Left kidney (tissue), 8 donors: ENCODE measurements around the gene SAT2. TPM values are rescaled to one million over a fixed set of nuclear protein-coding genes. Genes with fewer than 3 reads are reported as not detected.

Experiments
- DNase-seq: peaks from one replicate; pipeline ENCODE4 v3.0.0-alpha.2; 2013
- long read RNA-seq, 8 donors: transcript quantifications; one replicate each; lab custom pipeline, GENCODE V29; 2026
- polyA plus RNA-seq: library from polyadenylated mRNA; unstranded; fragments of 120-200 nt; gene quantifications from one replicate; pipeline ENCODE4 v1.2.1, GENCODE V29; 2013; ENCODE audit not compliant: insufficient read length

The SAT2 gene
- polyA plus RNA-seq, result 136 TPM
- long read RNA-seq, donor 1, transcript SAT2-202 (6 exons, 974 nt), result major isoform, 32 of 89 reads
- long read RNA-seq, donor 1, transcript SAT2-214 (1 exons, 1,563 nt), result minor isoform, 19 of 89 reads
- long read RNA-seq, donor 1, transcript SAT2-204 (2 exons, 765 nt), result minor isoform, 7 of 89 reads
- long read RNA-seq, donor 1, transcript SAT2-201 (6 exons, 946 nt), result minor isoform, 17 of 89 reads
- long read RNA-seq, donor 1, partial matches to known transcripts, result 0 of 89 reads
- long read RNA-seq, donor 1, other reads (novel, unspliced or antisense), result 0 of 89 reads
- long read RNA-seq, donor 2, transcript SAT2-214 (1 exons, 1,563 nt), result minor isoform, 9 of 73 reads
- long read RNA-seq, donor 2, transcript SAT2-213 (5 exons, 582 nt), result major isoform, 19 of 73 reads
- long read RNA-seq, donor 2, transcript SAT2-208 (5 exons, 640 nt), result minor isoform, 14 of 73 reads
- long read RNA-seq, donor 2, transcript SAT2-202 (6 exons, 974 nt), result minor isoform, 18 of 73 reads
- long read RNA-seq, donor 2, partial matches to known transcripts, result 0 of 73 reads
- long read RNA-seq, donor 2, other reads (novel, unspliced or antisense), result 0 of 73 reads
- long read RNA-seq, donor 3, transcript SAT2-204 (2 exons, 765 nt), result minor isoform, 6 of 60 reads
- long read RNA-seq, donor 3, transcript SAT2-202 (6 exons, 974 nt), result major isoform, 17 of 60 reads
- long read RNA-seq, donor 3, transcript SAT2-214 (1 exons, 1,563 nt), result minor isoform, 15 of 60 reads
- long read RNA-seq, donor 3, transcript SAT2-201 (6 exons, 946 nt), result minor isoform, 9 of 60 reads
- long read RNA-seq, donor 3, partial matches to known transcripts, result 0 of 60 reads
- long read RNA-seq, donor 3, other reads (novel, unspliced or antisense), result 0 of 60 reads
- long read RNA-seq, donor 4, transcript SAT2-214 (1 exons, 1,563 nt), result major isoform, 7 of 16 reads
- long read RNA-seq, donor 4, partial matches to known transcripts, result 0 of 16 reads
- long read RNA-seq, donor 4, other reads (novel, unspliced or antisense), result 0 of 16 reads
- long read RNA-seq, donor 5, transcript SAT2-202 (6 exons, 974 nt), result major isoform, 55 of 166 reads
- long read RNA-seq, donor 5, transcript SAT2-213 (5 exons, 582 nt), result minor isoform, 16 of 166 reads
- long read RNA-seq, donor 5, transcript SAT2-214 (1 exons, 1,563 nt), result minor isoform, 36 of 166 reads
- long read RNA-seq, donor 5, transcript SAT2-201 (6 exons, 946 nt), result minor isoform, 44 of 166 reads
- long read RNA-seq, donor 5, partial matches to known transcripts, result 0 of 166 reads
- long read RNA-seq, donor 5, other reads (novel, unspliced or antisense), result 0 of 166 reads
- long read RNA-seq, donor 6, transcript SAT2-213 (5 exons, 582 nt), result minor isoform, 15 of 98 reads
- long read RNA-seq, donor 6, transcript SAT2-214 (1 exons, 1,563 nt), result minor isoform, 22 of 98 reads
- long read RNA-seq, donor 6, transcript SAT2-201 (6 exons, 946 nt), result minor isoform, 20 of 98 reads
- long read RNA-seq, donor 6, transcript SAT2-202 (6 exons, 974 nt), result major isoform, 24 of 98 reads
- long read RNA-seq, donor 6, partial matches to known transcripts, result 0 of 98 reads
- long read RNA-seq, donor 6, other reads (novel, unspliced or antisense), result 0 of 98 reads
- long read RNA-seq, donor 7, transcript SAT2-214 (1 exons, 1,563 nt), result minor isoform, 26 of 115 reads
- long read RNA-seq, donor 7, transcript SAT2-201 (6 exons, 946 nt), result minor isoform, 17 of 115 reads
- long read RNA-seq, donor 7, transcript SAT2-202 (6 exons, 974 nt), result major isoform, 27 of 115 reads
- long read RNA-seq, donor 7, transcript SAT2-213 (5 exons, 582 nt), result minor isoform, 18 of 115 reads
- long read RNA-seq, donor 7, partial matches to known transcripts, result 5 of 115 reads
- long read RNA-seq, donor 7, other reads (novel, unspliced or antisense), result 0 of 115 reads
- long read RNA-seq, donor 8, transcript SAT2-213 (5 exons, 582 nt), result minor isoform, 5 of 34 reads
- long read RNA-seq, donor 8, transcript SAT2-201 (6 exons, 946 nt), result minor isoform, 10 of 34 reads
- long read RNA-seq, donor 8, transcript SAT2-214 (1 exons, 1,563 nt), result major isoform, 12 of 34 reads
- long read RNA-seq, donor 8, partial matches to known transcripts, result 0 of 34 reads
- long read RNA-seq, donor 8, other reads (novel, unspliced or antisense), result 0 of 34 reads

- peak; percentile 96 for DNase-seq
These were observed at the start of gene SAT2 for GRCh38 chr17:7627250-7628121. TSS of gene SAT2 (minus strand) at chr17:7627821. CDS start at chr17:7627635, 186 bp downstream.

DNA sequence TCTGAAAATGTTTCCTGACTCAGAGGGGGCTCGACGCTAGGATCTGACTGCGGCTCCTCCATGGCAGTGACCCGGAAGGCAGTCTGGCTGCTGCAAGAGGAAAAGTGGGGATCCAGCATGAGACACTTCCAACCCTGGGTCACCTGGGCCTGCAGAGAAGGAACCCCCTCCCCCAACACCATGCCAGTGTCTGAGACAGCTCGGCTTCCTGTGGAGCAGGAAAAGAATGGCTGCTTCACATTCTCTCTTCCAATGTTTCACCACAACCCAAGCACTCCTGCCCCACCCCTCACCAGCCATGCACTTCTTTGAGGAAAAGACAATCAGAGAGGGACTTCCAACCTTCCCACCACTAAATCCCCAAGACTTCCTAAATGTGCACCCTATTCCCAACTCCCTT lies 48.9 kb upstream of the SAT2 start:
- no peak for DNase-seq

- DNase-seq, result no peak
These were observed 47.3 kb upstream of the SAT2 start for GRCh38 chr17:7674934-7675333.

- DNase-seq, result no peak
These were observed 45.6 kb upstream of the SAT2 start for GRCh38 chr17:7673239-7673638.

DNA sequence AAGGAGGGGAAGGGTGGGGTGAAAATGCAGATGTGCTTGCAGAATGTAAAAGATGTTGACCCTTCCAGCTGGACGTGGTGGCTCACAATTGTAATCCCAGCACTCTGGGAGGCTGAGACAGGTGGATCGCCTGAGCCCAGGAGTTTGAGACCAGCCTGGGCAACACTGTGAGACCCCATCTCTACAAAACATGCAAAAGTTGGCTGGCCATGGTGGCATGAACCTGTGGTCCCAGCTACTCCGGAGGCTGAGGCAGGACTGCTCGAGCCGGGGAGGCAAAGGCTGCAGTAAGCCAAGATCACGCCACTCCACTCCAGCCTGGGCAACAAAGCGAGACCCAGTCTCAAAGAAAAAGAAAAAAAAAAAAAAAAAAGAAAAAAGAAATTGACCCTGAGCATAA lies 40.9 kb upstream of the SAT2 start:
- no peak for DNase-seq

DNA sequence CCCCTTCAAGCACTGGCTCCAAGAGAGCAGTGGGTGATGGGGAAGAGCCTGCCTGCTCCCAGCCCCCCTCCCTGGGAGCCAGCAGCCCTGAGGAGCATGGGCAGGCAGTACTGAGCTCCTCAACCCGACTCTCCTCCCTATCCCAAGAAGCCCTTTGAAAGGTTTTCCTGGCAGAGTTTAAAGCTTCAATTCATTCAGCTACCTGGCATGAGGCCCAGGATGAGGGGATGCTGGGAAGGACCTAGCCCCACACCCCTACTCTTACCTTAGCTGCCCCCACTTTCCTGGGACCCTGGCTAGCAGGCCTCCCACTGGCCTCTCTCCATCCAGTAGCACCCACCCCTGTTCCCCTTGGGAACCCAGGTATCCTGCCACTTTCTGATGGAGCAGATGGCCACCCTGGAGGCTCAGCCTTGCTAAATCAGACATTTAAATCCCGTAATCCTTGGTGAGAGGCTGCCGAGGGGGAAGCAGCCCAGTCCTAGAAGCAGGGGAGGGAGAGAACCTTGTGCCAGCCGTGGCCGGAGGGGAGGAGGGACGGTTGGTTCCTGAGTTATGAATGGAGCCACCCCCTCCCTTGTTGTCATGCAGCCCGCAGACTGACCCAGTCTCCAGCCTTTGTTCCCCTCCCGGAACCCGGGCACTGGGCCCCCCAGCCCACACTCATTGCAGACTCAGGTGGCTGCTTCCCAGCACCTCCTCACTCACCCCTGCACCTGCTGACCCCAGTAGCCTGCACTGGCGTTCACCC lies 40.2 kb upstream of the SAT2 start:
- DNase-seq, result no peak

DNA sequence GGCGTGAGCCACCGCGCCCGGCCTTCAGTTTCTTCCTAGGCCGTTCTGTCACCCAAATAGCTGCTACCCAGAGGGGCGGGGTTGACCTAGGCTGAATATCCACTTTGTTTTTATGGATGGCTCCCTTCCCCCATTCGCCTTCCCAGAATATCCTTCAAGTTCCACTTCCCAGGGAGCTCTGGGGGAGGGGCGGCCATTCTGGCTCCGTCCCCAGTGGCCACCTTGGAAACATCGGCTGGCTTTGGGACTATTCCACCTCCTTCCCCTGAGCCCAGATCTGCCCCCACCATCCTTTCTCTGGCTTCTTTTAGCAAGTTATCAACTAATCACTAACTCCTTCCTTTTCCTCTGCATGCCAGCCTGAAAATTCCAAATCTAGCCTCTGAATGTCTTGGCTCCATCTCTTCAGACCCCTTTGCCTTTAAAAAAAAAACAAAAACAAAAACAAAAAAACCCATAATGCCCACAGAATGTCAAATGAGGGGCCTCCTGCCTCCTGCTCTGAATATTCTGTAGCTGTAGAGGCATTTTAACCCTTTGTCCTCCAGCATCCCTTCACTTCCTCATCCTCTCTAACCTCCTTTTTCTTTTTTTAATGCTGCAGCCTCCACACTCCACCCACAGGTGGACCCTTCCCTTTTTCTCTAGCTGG lies 29.5 kb upstream of the SAT2 start:
- peak; percentile 72 for DNase-seq

GRCh38 chr17:7655541-7655840 lies 27.9 kb upstream of the SAT2 start:
- DNase-seq, result no peak

DNA sequence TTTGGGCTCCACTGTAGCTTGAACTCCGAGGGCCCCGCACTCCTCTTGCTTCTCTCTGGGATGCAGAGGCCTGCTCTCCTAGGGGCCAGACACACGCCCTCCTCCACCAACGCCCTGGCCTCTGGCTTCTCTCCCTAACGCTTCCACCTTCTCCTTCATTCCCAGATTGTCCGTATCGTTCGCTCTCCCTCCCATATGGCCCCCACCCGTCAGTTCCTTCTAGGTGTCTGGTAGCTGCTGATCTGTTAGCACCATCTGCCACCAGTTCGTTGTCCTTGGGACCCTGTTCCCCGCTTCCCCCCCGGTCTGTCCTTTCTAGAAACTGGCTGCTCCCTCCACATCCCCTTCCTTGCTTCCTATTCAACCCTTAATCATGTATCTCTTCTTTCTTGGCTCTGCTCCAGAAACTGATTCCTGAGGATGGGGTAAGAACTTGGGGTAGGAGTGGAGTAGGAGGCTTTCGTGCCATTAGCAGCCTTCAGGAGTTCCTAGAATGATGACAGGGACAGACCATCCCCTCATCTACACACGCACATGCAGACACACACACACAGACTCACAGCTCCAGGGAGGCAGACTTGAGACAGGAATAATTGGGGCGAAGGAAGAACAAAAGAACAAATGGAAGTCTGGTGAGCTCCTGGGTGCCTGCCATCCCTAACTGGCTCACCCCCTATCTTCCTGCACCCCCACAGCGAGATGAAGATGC lies 27.4 kb upstream of the SAT2 start:
- no peak for DNase-seq

DNA sequence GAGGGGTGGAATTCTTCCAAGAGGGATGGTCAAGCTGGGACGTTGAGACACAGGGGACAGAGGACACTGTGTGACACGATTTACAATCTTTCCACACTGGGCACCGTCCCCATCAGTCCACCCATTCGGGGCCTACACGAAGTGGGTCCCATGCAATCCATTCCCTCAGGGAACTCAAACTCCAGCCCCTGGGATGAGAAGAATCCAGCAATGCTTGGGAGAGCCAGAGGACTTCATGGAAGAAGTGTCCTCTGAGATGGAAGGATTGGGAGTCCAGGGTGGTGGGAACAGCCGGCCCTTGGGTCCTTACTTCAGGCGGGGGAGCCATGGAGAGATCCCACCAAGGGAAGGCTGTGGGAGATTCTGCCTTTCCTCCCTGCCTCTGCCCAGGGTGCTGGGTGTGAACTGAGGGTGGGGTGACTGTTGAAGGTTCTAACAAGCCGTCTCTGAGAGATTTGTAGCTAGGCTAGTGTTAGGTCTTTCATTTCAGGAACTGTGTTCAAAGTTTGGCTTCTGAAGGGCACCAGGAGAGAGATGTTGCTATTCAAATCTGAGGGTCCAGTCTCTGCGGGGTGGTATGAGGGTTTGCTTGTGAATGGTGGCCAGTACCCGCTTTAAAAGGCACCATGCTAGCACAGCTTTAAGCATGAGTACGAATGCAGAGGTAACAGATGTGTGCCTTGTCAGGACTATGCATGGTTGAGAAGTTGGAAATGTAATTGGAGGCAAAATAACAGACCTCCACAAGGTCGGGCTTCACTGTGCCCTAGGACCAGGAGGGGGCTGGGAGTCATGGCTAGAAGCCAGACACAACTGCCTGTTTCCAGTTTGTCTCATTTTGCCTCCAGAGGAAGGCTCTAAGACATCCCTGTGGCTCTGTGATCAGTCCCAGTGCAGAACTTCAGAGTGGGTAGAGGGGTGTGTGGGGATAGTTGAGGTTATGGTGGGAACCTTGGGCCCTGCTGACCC lies 25.1 kb upstream of the SAT2 start:
- no peak for DNase-seq

- peak; percentile 80 for DNase-seq
These were observed 24.2 kb upstream of the SAT2 start for GRCh38 chr17:7651665-7652387.

GRCh38 chr17:7651097-7651664 lies 23.6 kb upstream of the SAT2 start:
- no peak for DNase-seq

DNA sequence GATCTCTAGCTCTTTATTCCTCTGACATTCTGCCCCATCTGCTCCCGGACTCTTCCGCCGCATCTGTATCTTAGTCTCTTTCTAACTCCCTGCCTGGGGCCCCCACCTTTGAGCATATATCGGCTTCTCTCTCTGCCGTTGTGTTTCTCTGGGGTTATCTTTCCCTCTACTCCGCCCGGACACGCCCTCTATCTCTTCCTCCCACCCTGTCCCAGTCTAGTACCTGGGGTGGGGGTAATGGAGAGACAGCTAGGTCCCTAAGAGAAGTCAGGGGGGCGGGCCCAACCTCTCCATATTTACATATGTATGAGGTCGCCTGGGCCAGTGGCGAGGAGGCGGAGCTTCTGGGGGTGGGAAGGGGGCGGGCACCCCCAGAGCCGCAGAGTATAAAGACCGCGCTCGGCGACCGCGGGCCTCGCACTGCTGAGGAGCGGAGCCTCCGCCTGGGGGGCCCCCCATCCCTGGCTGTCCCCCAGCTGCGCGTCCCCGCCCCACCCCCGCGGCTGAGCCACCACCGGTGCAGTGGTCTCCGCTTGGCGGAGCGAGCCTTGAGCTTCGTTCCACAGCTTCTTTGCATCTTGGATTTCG lies 23.0 kb upstream of the SAT2 start, which contains the start of gene ATP1B2:
Gene ATP1B2 (plus strand): TSS at position 418 of the 588 bp plus-strand sequence. CDS start 593 bp downstream, outside the sequence.
- peak; percentile 75 for DNase-seq

DNA sequence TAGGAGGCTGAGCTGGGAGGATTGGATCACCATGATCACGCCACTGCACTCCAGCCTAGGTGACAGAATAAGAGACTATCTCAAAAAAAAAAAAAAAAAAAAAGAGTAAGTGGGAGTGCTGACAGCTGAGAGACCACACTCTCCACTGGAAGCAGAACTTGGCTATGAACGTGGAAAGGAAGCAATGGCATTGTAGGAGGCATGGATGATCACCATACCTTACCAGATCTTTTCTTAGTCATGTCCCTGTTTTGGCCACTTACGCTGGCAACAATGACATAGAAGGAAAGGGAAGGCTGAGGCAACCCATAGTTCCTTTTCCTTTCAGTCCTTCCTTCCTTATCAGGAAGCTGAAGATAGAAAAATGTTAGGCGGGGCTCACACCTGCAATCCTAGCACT lies 19.4 kb upstream of the SAT2 start:
- no peak for DNase-seq

DNA sequence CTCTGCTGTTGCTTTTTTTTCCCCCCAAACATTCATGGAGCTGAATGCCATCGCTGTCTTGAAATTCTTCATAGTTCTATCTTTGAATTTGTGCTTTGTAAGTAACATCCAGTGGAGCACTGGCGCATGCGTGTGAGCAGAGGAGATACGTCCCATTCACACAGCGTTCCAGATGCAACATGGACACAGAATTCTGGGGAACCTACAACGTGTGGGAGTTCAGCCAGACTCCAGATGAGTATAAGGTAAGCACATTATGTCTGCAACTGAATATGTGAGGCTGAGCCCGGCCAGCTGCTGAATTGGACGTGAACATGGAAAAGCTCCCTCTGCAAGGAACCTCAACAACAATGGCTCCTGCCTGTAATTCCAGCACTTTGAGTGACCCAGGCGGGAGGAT lies 18.8 kb upstream of the SAT2 start:
- DNase-seq, result no peak
